ENCODE measurements around the gene EPG5.
"Not testable (repeated sequence)": the region's sequence is repeated elsewhere in the genome, so short reads cannot be mapped to it uniquely, and the experiment has no call there.

GRCh38 chr18:45964913-45965312 is 2.2 kb downstream of the EPG5 start:
- TF ChIP-seq POLR2A (IDR thresholded peaks at IDR 0.05); CTCF (IDR thresholded peaks at IDR 0.05 in 4 of 5, conservative IDR thresholded peaks at IDR 0.05 in 1 of 5): not testable (repeated sequence)
